Measurements from ENCODE around the gene APLNR. TPM values are rescaled to one million over a fixed set of nuclear protein-coding genes. Genes with fewer than 3 reads are reported as not detected.

The APLNR gene
- total RNA-seq, 1 experiment from 2014 or later = not detected

GRCh38 chr11:57233702-57234101 is 3.3 kb downstream of the APLNR start:
- Histone ChIP-seq H3K9ac (ENCODE audit: low read length) (no peak overlapping the region), H3K9me3 (ENCODE audit: control insufficient read depth in 1 of 2, insufficient read depth in 1 of 2, low read depth in 1 of 2, low read length in 2 of 2) (no peaks in the 10 kb centered on the region), H3K27ac (ENCODE audit: low read depth, low read length) (no peak overlapping the region), H3K36me3 (ENCODE audit: control insufficient read depth in 1 of 2, insufficient read depth in 2 of 2, low read length in 2 of 2) (no peaks in the 10 kb centered on the region), H3K27me3 (ENCODE audit: insufficient read depth, low read length) (peaks cover 67% of the 10 kb centered on the region), H2AFZ (ENCODE audit: low read depth, low read length, poor library complexity, severe bottlenecking) (no peak overlapping the region), H3K4me3 (replicated peaks in 1 of 2; ENCODE audit: low read depth in 1 of 2, low read length in 2 of 2) (no peak overlapping the region), H3K79me2 (ENCODE audit: insufficient read depth, low read length) (no peaks in the 10 kb centered on the region), H4K20me1 (ENCODE audit: insufficient read depth) (no peaks in the 10 kb centered on the region), H3K4me2 (ENCODE audit: low read length) (no peak overlapping the region), H3K4me1 (ENCODE audit: control insufficient read depth in 1 of 2, insufficient read depth in 2 of 2, low read length in 2 of 2) (no peaks in the 10 kb centered on the region), H3K9me2 (ENCODE audit: insufficient read depth) (no peaks in the 10 kb centered on the region)
- TF ChIP-seq TCF7L2 (IDR thresholded peaks at IDR 0.05; ENCODE audit: borderline replicate concordance, extremely low read depth, insufficient read depth, insufficient read length) = no peak
- no peak for TF ChIP-seq ZFX (IDR thresholded peaks at IDR 0.05)
- TF ChIP-seq ATF3 (IDR thresholded peaks at IDR 0.05) = no peak
- BruUV-seq (replicated peaks) = no TSS peak
- DNase-seq (ENCODE audit: low read depth, low spot score) (no peak), ATAC-seq (no peak)
- ChIA-PET POLR2A (no interaction called here), CTCF (no interaction called here), RAD21 (ENCODE audit: low non-redundant PET in 1 of 2, low total read pairs in 2 of 2, uncharacterized antibody in 2 of 2, unreplicated experiment in 2 of 2) (no interaction called here)
- intact Hi-C loops (cut with micrococcal nuclease) = no loop called here

GRCh38 chr11:57231539-57232253 is 5.4 kb downstream of the APLNR start:
- H3K4me2 ChIP-seq (ENCODE audit: low read length) = no peak overlapping the region

More at GRCh38 chr11:57231539-57232253, 5.4 kb downstream of the APLNR start:
- Histone ChIP-seq H3K27me3 (ENCODE audit: insufficient read depth, low read length) (peaks cover 65% of the 10 kb centered on the region), H3K9ac (ENCODE audit: low read length) (no peak overlapping the region), H3K4me1 (ENCODE audit: control insufficient read depth in 1 of 2, insufficient read depth in 2 of 2, low read length in 2 of 2) (no peaks in the 10 kb centered on the region), H4K20me1 (ENCODE audit: insufficient read depth) (no peaks in the 10 kb centered on the region), H2AFZ (ENCODE audit: low read depth, low read length, poor library complexity, severe bottlenecking) (no peak overlapping the region), H3K9me3 (ENCODE audit: control insufficient read depth in 1 of 2, insufficient read depth in 1 of 2, low read depth in 1 of 2, low read length in 2 of 2) (no peaks in the 10 kb centered on the region), H3K4me3 (replicated peaks in 1 of 2; ENCODE audit: low read depth in 1 of 2, low read length in 2 of 2) (no peak overlapping the region), H3K36me3 (ENCODE audit: control insufficient read depth in 1 of 2, insufficient read depth in 2 of 2, low read length in 2 of 2) (no peaks in the 10 kb centered on the region), H3K9me2 (ENCODE audit: insufficient read depth) (no peaks in the 10 kb centered on the region), H3K79me2 (ENCODE audit: insufficient read depth, low read length) (no peaks in the 10 kb centered on the region), H3K27ac (ENCODE audit: low read depth, low read length) (no peak overlapping the region)
- no TSS peak for BruUV-seq (replicated peaks)
- ChIA-PET RAD21 (ENCODE audit: low non-redundant PET in 1 of 2, low total read pairs in 2 of 2, uncharacterized antibody in 2 of 2, unreplicated experiment in 2 of 2) (no interaction called here), POLR2A (no interaction called here), CTCF (no interaction called here)
- DNase-seq (ENCODE audit: low read depth, low spot score) = no peak
- intact Hi-C loops (cut with micrococcal nuclease) = no loop called here
- TF ChIP-seq RAD21 (IDR thresholded peaks at IDR 0.05; ENCODE audit: low read depth) (no peak), EZH2phosphoT487 (IDR thresholded peaks at IDR 0.05; ENCODE audit: borderline replicate concordance) (no peak), CBX3 (IDR thresholded peaks at IDR 0.05; ENCODE audit: low read depth) (no peak), SRF (IDR thresholded peaks at IDR 0.05; ENCODE audit: low read depth) (no peak), EGR1 (IDR thresholded peaks at IDR 0.05; ENCODE audit: low read depth) (no peak), POLR2AphosphoS5 (IDR thresholded peaks at IDR 0.05; ENCODE audit: low read depth, low read length) (no peak), ELF1 (IDR thresholded peaks at IDR 0.05; ENCODE audit: borderline replicate concordance, low read depth) (no peak), JUND (IDR thresholded peaks at IDR 0.05) (no peak), FOSL1 (IDR thresholded peaks at IDR 0.05; ENCODE audit: low read depth) (no peak), SP1 (IDR thresholded peaks at IDR 0.05; ENCODE audit: low read depth) (no peak), ATF3 (IDR thresholded peaks at IDR 0.05) (no peak), EZH2 (IDR thresholded peaks at IDR 0.05) (no peak)
- ATAC-seq = no peak

Measured in HCT116 (cell line).